Activated B cell treated with CpG ODN at 0.5 μM for 24 hours (primary cell): ENCODE data around the gene DNM1L. TPM values are rescaled to one million over a fixed set of nuclear protein-coding genes. Genes with fewer than 3 reads are reported as not detected.
"Not testable (repeated sequence)": the region's sequence is repeated elsewhere in the genome, so short reads cannot be mapped to it uniquely, and the experiment has no call there.

Experiments used
- ATAC-seq: fragments of 200-7000 bp; cut with Tn5 transposase; one replicate; pipeline ENCODE4 v1.10.0; 2021; ENCODE audit warnings: low read depth, mild to moderate bottlenecking, moderate library complexity
- CTCF ChIA-PET: fragments of 350-600 bp; sonication (Branson Sonifier 250); formaldehyde crosslinking; loops from one replicate; lab custom pipeline; 2021; ENCODE audit warnings: antibody characterized with exemption; lab: Charles Lee
- POLR2A ChIA-PET: fragments of 350-600 bp; sonication (Branson Sonifier 250); formaldehyde crosslinking; loops from one replicate; lab custom pipeline; 2021; ENCODE audit warnings: antibody characterized with exemption; lab: Charles Lee
- DNase-seq: peaks from one replicate; pipeline ENCODE4 v3.0.0; 2022
- H3K27ac Mint-ChIP-seq: one replicate; pipeline ENCODE4 v1.8.0; 2020; ENCODE audit warnings: mixed read lengths
- H3K27me3 Mint-ChIP-seq: one replicate; pipeline ENCODE4 v1.8.0; 2021; ENCODE audit warnings: mixed read lengths
- H3K36me3 Mint-ChIP-seq: one replicate; pipeline ENCODE4 v1.8.0; 2021; ENCODE audit warnings: low read depth, mixed read lengths
- H3K4me1 Mint-ChIP-seq: one replicate; pipeline ENCODE4 v1.8.0; 2021; ENCODE audit warnings: mixed read lengths
- H3K4me3 Mint-ChIP-seq: one replicate; pipeline ENCODE4 v1.8.0; 2020; ENCODE audit warnings: mild to moderate bottlenecking, mixed read lengths
- H3K9me3 Mint-ChIP-seq: one replicate; pipeline ENCODE4 v1.8.0; 2020; ENCODE audit warnings: mixed read lengths
- CTCF ChIP-seq: fragments of 200-600 bp; IDR thresholded peaks from one replicate; pipeline ENCODE4 v1.8.0; 2022; ENCODE audit warnings: antibody characterized with exemption, mild to moderate bottlenecking
- intact Hi-C: fragments of 100-400 bp; cut with micrococcal nuclease; formaldehyde crosslinking; loops from one replicate; pipeline ENCODE4 v1.15.1; 2024
- total RNA-seq: library from RNA; stranded (reverse); gene quantifications from 2 replicates; pipeline ENCODE4 v1.2.3, GENCODE V29; 2022

The DNM1L gene
- total RNA-seq, 1 donor from 2014 or later, result 83.1 TPM

- H3K4me1 Mint-ChIP-seq, result no peaks in the 10 kb centered on the region
- ATAC-seq (no peak), DNase-seq (no peak)
- H3K36me3 Mint-ChIP-seq, result peaks cover 55% of the 10 kb centered on the region
- no peaks in the 10 kb centered on the region for H3K9me3 Mint-ChIP-seq
- ChIA-PET CTCF (no interaction called here), POLR2A (no interaction called here)
- no peak for TF ChIP-seq CTCF
- H3K27ac Mint-ChIP-seq, result no peak overlapping the region
- intact Hi-C loops, result no loop called here
- H3K27me3 Mint-ChIP-seq, result no peaks in the 10 kb centered on the region
- no peak overlapping the region for H3K4me3 Mint-ChIP-seq
Measured at GRCh38 chr12:32718926-32719325, 39.8 kb downstream of the DNM1L start.

GRCh38 chr12:32725308-32725707 lies 46.2 kb downstream of the DNM1L start:
- CTCF ChIA-PET, H3K9me3 Mint-ChIP-seq, H3K4me1 Mint-ChIP-seq, H3K27me3 Mint-ChIP-seq, ATAC-seq, intact Hi-C loops, H3K4me3 Mint-ChIP-seq, H3K27ac Mint-ChIP-seq, DNase-seq: not testable (repeated sequence)
- H3K36me3 Mint-ChIP-seq, result peaks cover 74% of the 10 kb centered on the region
- POLR2A ChIA-PET, result interaction anchor here (0.7 kb wide), 1 partner anchor 1066 kb away, joined by 3 read pairs; no protein-coding TSS in a partner anchor

- no peak overlapping the region for H3K4me3 Mint-ChIP-seq
- intact Hi-C loops, result no loop called here
- no peaks in the 10 kb centered on the region for H3K4me1 Mint-ChIP-seq
- no peak overlapping the region for H3K27ac Mint-ChIP-seq
- ATAC-seq, result no peak
- no peaks in the 10 kb centered on the region for H3K27me3 Mint-ChIP-seq
- CTCF ChIA-PET, result interaction anchor here (0.7 kb wide), 1 partner anchor 270 kb away, joined by 3 read pairs; no protein-coding TSS in a partner anchor
- no peak for TF ChIP-seq CTCF
- H3K9me3 Mint-ChIP-seq, result no peaks in the 10 kb centered on the region
- peaks cover 72% of the 10 kb centered on the region for H3K36me3 Mint-ChIP-seq
- no peak for DNase-seq
- POLR2A ChIA-PET, result no interaction called here
Measured at GRCh38 chr12:32726286-32726685, 47.2 kb downstream of the DNM1L start.

- Mint-ChIP-seq H3K4me1 (no peaks in the 10 kb centered on the region), H3K9me3 (no peaks in the 10 kb centered on the region), H3K27ac (no peak overlapping the region), H3K27me3 (no peaks in the 10 kb centered on the region), H3K36me3 (peaks cover 72% of the 10 kb centered on the region), H3K4me3 (no peak overlapping the region)
- DNase-seq, result no peak
- ATAC-seq, result no peak
- intact Hi-C loops, result no loop called here
- ChIA-PET POLR2A (no interaction called here), CTCF (no interaction called here)
- TF ChIP-seq CTCF, result no peak
Measured at GRCh38 chr12:32727237-32727636, 48.1 kb downstream of the DNM1L start.

- Mint-ChIP-seq H3K27ac (no peak overlapping the region), H3K36me3 (peaks cover 79% of the 10 kb centered on the region), H3K4me1 (no peaks in the 10 kb centered on the region), H3K9me3 (no peaks in the 10 kb centered on the region), H3K27me3 (no peaks in the 10 kb centered on the region), H3K4me3 (no peak overlapping the region)
- TF ChIP-seq CTCF, result no peak
- intact Hi-C loops, result no loop called here
- DNase-seq, result no peak
- ChIA-PET CTCF (no interaction called here), POLR2A (no interaction called here)
- ATAC-seq, result no peak
Measured at GRCh38 chr12:32734952-32735351, 55.9 kb downstream of the DNM1L start.

- ATAC-seq, result no peak
- Mint-ChIP-seq H3K4me3 (no peak overlapping the region), H3K27me3 (no peaks in the 10 kb centered on the region), H3K4me1 (no peaks in the 10 kb centered on the region), H3K36me3 (peaks cover 81% of the 10 kb centered on the region), H3K27ac (no peak overlapping the region), H3K9me3 (no peaks in the 10 kb centered on the region)
- POLR2A ChIA-PET, result no interaction called here
- intact Hi-C loops, result no loop called here
- CTCF ChIA-PET, result no interaction called here
- no peak for DNase-seq
- no peak for TF ChIP-seq CTCF
Measured at GRCh38 chr12:32736445-32736844, 57.3 kb downstream of the DNM1L start.
